GM12891 (cell line): Measurements from ENCODE around the gene NPRL2.
A peak's percentile ranks its signal among the peaks of the same experiment; 100 is the strongest.
"Not testable (repeated sequence)": the region's sequence is repeated elsewhere in the genome, so short reads cannot be mapped to it uniquely, and the experiment has no call there.

Experiments
- DNase-seq: peaks from one replicate; pipeline ENCODE4 v3.0.0; 2011; ENCODE audit warnings: low spot score; ENCODE audit not compliant: insufficient read length
- FAIRE-seq: peaks from 2 replicates; lab custom pipeline; 2011; peaks lifted over from hg19 to GRCh38; lab: Jason Lieb, UNC
- PAX5 ChIP-seq: IDR thresholded peaks from 2 replicates; pipeline ENCODE4 v1.6.1; 2011; ENCODE audit warnings: low read length, moderate library complexity, mild to moderate bottlenecking; ENCODE audit not compliant: insufficient read depth, severe bottlenecking
- POLR2A ChIP-seq: IDR thresholded peaks from 2 replicates; pipeline ENCODE4 v1.6.1; 2011; ENCODE audit warnings: low read depth, low read length, control low read depth
- POLR2AphosphoS5 ChIP-seq: IDR thresholded peaks from 2 replicates; pipeline ENCODE4 v1.6.1; 2011; ENCODE audit warnings: low read depth, low read length, control low read depth
- POU2F2 ChIP-seq: IDR thresholded peaks from 2 replicates; pipeline ENCODE4 v1.6.1; 2011; ENCODE audit warnings: low read depth, mild to moderate bottlenecking, control low read depth, low read length, moderate library complexity
- SPI1 ChIP-seq: IDR thresholded peaks from 2 replicates; pipeline ENCODE4 v1.6.1; 2011; ENCODE audit warnings: low read depth, low read length, control low read depth
- TAF1 ChIP-seq: IDR thresholded peaks from 2 replicates; pipeline ENCODE4 v1.6.1; 2011; ENCODE audit warnings: low read depth, low read length, control low read depth

Gene NPRL2

DNA sequence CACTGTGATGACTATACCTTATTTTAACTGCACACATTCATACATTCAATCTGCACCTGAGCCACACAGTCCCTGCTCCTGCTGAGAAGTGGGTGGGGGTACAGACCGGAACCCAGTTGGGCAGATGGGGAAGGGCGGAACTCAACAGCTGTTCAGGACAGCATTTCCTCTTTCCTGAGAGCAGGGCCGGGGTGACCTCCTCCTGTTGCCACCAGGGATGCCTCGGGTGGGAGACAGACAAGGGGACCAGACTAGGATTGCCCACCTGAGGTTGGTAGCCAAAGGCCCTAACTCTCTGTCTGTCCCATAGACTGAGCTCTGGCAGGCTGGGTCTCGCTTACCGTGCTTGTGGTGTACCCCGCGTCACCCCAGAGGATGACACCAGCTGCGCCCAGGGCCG, 32.0 kb downstream of the NPRL2 start:
- TF ChIP-seq PAX5 = no peak
- TF ChIP-seq POLR2AphosphoS5 = no peak
- no peak for TF ChIP-seq POU2F2
- TF ChIP-seq TAF1 = no peak
- no peak for TF ChIP-seq SPI1
- no peak for TF ChIP-seq POLR2A
- DNase-seq (no peak), FAIRE-seq (no peak)

DNA sequence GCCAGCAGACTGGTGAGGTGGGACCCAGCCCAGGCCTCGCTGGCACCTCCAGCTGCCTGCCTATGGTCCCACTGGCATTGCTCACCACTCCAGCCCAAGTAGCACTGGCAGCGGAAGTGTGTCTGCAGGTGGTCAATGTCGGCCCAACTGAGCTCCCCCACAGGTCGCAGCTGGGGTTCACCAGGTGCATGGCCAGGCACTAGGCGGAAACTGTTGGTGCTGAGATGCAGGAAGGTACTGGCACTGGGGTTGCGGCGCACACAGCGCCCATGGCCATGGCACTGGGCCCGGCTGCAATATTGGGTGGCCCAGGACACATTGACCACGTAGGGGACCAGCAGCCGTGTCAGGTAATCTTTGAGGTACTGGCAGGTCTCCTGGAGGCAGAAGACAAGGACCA, 32.4 kb downstream of the NPRL2 start:
- TF ChIP-seq POLR2AphosphoS5 (no peak), POLR2A (no peak), TAF1 (no peak), POU2F2 (no peak), SPI1 (no peak)
- FAIRE-seq = no peak
- DNase-seq = no peak

DNA sequence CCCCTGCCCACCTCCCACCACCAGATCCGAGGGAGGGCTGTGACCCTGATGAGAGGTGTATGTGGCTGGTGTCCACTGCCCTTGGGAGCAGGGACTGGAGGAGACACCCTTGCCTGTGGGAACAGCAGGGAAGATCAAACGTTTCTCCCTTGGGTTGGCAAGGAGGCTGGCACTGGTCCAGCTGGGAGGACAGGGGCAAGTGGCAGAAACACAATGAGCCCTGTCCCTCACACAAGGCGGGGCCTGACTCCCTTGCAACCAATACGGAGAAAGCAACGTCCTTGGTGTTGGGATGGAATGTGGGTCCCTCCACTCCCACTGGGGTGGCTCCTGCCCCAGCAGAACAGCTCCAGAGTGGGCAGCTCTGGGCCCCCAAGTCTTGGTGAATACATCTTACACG, 33.3 kb downstream of the NPRL2 start:
- no peak for TF ChIP-seq POLR2A
- no peak for TF ChIP-seq POU2F2
- TF ChIP-seq TAF1 = no peak
- no peak for TF ChIP-seq POLR2AphosphoS5
- TF ChIP-seq SPI1 = no peak
- TF ChIP-seq PAX5 = no peak
- DNase-seq (no peak), FAIRE-seq (no peak)

DNA sequence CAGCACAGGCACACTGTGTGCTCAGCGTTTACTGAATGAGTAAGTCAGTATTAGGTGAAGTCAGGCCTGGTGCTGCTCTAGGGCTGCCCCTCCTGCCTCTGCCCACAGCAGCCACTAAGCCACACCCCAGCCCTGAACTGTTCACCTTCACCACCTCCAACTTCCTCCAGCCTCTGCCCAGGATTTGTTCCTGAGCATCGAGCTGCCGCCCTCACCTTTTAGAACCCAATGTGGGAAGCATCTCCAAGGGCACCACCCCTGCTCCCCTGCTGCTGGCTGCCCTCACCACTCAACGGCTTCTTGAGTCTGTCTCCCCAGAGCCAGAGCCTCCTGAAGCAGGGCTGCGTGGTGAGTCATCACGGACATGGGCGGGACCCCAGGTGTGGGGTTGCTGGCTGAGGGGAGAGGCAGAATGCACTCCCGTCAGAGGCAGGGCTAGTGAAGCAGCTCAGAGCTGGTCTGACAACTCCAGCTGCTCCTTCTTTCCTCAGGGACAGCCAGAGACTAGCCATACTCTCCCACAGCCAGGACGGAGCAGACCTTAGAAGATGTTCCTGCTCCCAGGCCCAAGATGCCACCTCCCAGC, 33.8 kb downstream of the NPRL2 start:
- TF ChIP-seq POU2F2 (no peak), TAF1 (no peak), POLR2A (no peak), SPI1 (no peak), PAX5 (no peak)
- no peak for DNase-seq
- FAIRE-seq = no peak

DNA sequence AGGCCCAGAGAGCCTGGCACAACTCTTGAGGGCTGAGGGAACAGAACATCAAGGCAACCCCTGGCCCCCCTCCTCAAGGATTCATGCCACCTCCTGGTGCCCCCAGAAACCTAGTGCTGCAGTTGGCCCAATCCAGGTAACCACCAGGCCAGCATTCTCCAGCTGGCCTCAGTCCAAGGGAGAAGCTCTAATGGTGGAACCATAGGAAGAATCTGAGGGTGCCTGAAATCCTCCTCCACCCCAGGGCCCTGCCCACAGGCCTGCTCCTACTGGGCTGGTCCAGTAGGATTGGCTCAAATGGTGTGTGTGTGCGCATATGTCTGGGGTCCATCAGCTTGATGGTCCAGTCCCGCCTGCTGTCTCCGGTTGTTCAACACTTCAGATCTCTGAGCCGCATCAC, 35.8 kb downstream of the NPRL2 start:
- no peak for DNase-seq
- FAIRE-seq = no peak
- TF ChIP-seq POU2F2 (no peak), POLR2A (no peak), PAX5 (no peak), SPI1 (no peak), POLR2AphosphoS5 (no peak), TAF1 (no peak)

DNA sequence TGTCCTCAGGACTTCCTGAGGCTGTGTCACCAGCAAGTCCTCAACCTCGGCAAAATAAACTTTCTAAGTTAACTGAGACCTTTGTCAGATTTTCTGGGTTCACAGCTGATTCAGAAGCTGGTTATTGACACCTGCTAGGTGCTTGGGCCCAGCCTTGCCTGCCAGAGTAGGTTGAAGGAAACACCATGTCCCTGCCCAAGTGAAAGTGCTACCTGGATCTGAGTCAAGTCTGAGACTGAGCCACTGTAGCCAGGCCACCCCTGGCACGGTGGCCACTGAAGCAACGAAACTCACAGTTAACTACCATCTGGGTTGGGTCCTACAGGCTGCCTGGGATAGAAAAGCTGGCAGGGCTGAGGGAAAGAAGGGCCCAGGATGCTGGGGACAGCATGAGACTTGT, 36.2 kb downstream of the NPRL2 start:
- DNase-seq (no peak), FAIRE-seq (no peak)
- no peak for TF ChIP-seq POLR2AphosphoS5
- TF ChIP-seq TAF1 = no peak
- TF ChIP-seq POLR2A = no peak
- no peak for TF ChIP-seq POU2F2
- TF ChIP-seq SPI1 = no peak
- TF ChIP-seq PAX5 = no peak

DNA sequence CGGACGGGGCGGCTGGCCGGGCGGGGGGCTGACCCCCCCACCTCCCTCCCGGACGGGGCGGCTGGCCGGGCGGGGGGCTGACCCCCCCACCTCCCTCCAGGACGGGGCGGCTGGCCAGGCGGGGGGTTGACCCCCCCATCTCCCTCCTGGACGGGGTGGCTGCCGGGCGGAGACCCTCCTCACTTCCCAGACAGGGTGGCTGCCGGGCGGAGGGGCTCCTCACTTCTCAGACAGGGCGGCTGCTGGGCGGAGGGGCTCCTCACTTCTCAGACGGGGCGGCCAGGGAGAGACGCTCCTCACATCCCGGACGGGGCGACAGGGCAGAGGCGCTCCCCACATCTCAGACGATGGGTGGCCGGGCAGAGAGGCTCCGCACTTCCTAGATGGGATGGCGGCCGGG, 38.5 kb downstream of the NPRL2 start:
- not testable (repeated sequence) for FAIRE-seq, DNase-seq

DNA sequence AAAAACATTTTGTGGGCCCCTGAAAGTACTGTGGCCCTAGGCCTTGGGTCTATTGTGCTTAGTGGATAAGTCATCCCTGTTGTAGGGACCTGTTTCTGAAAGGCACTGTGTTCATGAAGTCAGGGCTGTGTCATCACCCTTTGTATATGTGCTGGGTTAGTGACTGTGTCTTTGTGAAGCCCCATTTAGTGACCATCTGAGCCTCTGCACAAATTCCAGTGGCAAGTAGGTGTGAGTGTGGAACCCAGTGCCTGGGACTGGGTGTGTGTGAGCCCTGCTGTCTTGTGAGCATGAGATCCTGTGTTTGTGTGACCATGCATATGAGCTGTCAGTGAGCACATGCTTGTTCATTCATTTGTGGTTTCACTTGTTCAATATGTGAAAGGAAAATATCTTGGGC, 46.0 kb downstream of the NPRL2 start:
- DNase-seq (no peak), FAIRE-seq (peak; percentile 28)
- TF ChIP-seq SPI1 (no peak), POLR2A (no peak), PAX5 (no peak), TAF1 (no peak), POLR2AphosphoS5 (no peak), POU2F2 (no peak)

DNA sequence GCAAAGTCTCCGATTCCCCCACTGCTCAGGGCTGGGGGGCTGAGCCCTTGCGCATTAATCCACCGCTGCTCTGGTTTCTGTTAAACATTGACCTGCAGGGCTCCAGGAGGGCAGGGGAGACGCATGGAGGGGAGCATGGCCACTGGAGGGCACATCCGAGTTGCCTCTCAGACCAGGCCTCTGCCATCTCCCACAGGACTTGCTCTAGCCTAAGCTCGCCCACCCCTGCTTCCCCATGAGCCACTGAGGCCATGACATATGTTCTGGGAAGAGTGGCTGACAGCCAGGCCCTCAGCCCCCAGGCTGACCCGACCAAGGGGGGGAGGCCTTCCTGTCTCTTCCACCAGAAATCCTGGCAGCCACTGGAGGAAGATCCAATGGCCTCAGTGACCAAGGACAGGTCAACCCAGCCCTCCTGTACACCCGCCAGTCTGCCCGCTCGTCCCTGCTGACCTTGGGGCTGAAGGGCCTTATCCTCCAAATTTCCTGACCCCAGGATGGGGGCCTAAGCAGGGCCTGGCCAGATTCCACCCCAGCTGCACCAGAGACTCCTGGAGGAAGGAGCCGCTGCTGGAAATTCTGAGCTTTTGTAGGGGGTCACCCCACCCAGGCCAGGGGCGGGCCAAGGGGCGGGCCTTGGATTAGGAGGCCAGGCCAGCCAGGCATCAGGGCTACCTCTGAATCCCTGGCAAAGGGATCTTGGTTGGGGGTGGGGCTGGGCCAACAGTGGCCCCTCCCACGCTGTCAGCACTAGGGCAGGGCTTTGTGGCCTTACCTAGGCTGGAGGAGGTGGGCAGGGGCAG, 47.4 kb downstream of the NPRL2 start, which contains the start of gene HYAL1:
TSS of gene HYAL1 (minus strand) at position 562 of the 803 bp plus-strand sequence. CDS start 618 bp downstream, outside the sequence.
- no peak for TF ChIP-seq SPI1
- FAIRE-seq (no peak), DNase-seq (no peak)

DNA sequence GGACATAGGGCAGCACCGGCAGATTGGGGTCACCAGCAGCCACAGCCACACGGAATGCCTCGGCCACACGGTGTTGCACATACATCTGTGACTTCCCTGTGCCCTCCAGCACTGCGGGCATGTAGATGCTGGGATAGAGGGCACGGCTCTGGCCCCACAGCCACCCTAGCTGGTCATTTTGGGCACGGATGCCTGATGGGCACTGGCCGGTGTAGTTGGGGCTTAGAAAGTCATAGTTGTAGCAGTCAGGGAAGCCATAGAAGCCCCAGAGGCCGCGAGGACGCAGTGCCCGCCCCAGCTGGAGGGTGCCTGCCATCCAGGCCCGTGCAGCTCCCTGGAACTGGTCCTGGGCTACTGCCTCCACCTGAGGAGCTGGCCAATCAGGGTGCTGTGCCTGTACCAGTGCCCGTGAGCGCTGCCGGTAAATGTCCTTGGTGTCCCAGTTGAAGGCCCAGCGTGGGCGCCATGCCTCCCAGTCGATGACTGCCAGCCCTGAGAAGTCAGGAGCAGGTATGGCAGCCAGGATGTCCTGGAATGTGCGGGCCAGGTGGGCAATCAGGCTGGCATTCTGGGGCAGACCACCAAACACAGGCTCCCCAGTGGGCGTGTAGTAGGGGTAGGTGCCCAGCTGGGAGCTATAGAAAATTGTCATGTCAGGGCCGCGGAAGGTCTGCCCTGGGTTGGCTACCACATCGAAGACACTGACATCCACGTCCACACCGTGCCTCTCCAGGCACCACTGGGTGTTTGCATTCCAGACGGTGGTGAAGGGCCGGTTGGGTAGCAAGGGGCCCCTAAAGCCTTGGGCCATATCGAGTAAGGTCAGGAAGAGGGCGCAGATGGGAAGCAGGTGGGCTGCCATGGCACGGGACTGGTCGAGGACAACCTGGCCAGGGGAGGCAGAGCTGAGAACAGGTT, 48.2 kb downstream of the NPRL2 start:
- no peak for DNase-seq
- TF ChIP-seq TAF1 = no peak
- TF ChIP-seq POLR2A = no peak
- TF ChIP-seq PAX5 = no peak
- no peak for TF ChIP-seq POU2F2
- no peak for TF ChIP-seq POLR2AphosphoS5
- no peak for TF ChIP-seq SPI1
- no peak for FAIRE-seq
